Endodermal cell (in vitro differentiated cells): ENCODE measurements around the gene CNKSR2. TPM values are rescaled to one million over a fixed set of nuclear protein-coding genes. Genes with fewer than 3 reads are reported as not detected.

ENCODE experiments used
- DNase-seq: peaks from one replicate; pipeline ENCODE4 v3.0.0-alpha.2; 2017
- H3K27ac ChIP-seq: 2 replicates; pipeline ENCODE4 v1.5.1; 2013; ENCODE audit warnings: mild to moderate bottlenecking, low read depth, low read length, moderate library complexity
- H3K27me3 ChIP-seq: 2 replicates; pipeline ENCODE4 v1.6.1; 2013; ENCODE audit warnings: mild to moderate bottlenecking, low read length, moderate library complexity; ENCODE audit not compliant: insufficient read depth, control insufficient read depth, poor library complexity, severe bottlenecking
- H3K36me3 ChIP-seq: 2 replicates; pipeline ENCODE4 v1.7.0; 2013; ENCODE audit warnings: mild to moderate bottlenecking, low read length, moderate library complexity; ENCODE audit not compliant: control insufficient read depth, insufficient read depth
- H3K4me1 ChIP-seq: one replicate; pipeline ENCODE4 v1.7.0; 2013; ENCODE audit warnings: low read length; ENCODE audit not compliant: control insufficient read depth, insufficient read depth
- H3K4me3 ChIP-seq: 2 replicates; pipeline ENCODE4 v1.5.1; 2013; ENCODE audit warnings: mild to moderate bottlenecking, low read length, moderate library complexity
- H3K9ac ChIP-seq: 2 replicates; pipeline ENCODE4 v1.6.1; 2013; ENCODE audit warnings: mild to moderate bottlenecking, low read length, moderate library complexity; ENCODE audit not compliant: poor library complexity, severe bottlenecking; ENCODE audit errors: extremely low read depth
- H3K9me3 ChIP-seq: 2 replicates; pipeline ENCODE4 v1.6.1; 2013; ENCODE audit warnings: mild to moderate bottlenecking, low read length, moderate library complexity; ENCODE audit not compliant: control insufficient read depth
- H3K27ac Mint-ChIP-seq: 2 replicates; pipeline ENCODE4 v1.8.0; 2020; ENCODE audit warnings: mixed read lengths
- H3K27me3 Mint-ChIP-seq: 2 replicates; pipeline ENCODE4 v1.8.0; 2021; ENCODE audit warnings: mild to moderate bottlenecking, mixed read lengths; ENCODE audit not compliant: insufficient read depth
- H3K36me3 Mint-ChIP-seq: 2 replicates; pipeline ENCODE4 v1.8.0; 2020; ENCODE audit warnings: low read depth, mixed read lengths
- H3K4me1 Mint-ChIP-seq: 2 replicates; pipeline ENCODE4 v1.8.0; 2020; ENCODE audit warnings: mixed read lengths
- H3K4me3 Mint-ChIP-seq: 2 replicates; pipeline ENCODE4 v1.8.0; 2020; ENCODE audit warnings: mild to moderate bottlenecking, moderate library complexity, mixed read lengths
- H3K9me3 Mint-ChIP-seq: 2 replicates; pipeline ENCODE4 v1.8.0; 2020; ENCODE audit warnings: mild to moderate bottlenecking, mixed read lengths
- CTCF ChIP-seq: fragments of 200-600 bp; sonication (generic); conservative IDR thresholded peaks from 2 replicates; pipeline ENCODE4 v1.5.0; 2021; ENCODE audit warnings: antibody characterized with exemption, mild to moderate bottlenecking
- WGBS, 2 experiments: methylation state at CpG; one replicate each; pipeline versions ENCODE4 v1.1.5 to v1.1.7; 2013; ENCODE audit warnings: missing lambda C conversion rate in 2 of 2, mixed read lengths in 1 of 2; ENCODE audit not compliant: insufficient coverage in 1 of 2, insufficient read length in 1 of 2; 5-methylcytosine and 5-hydroxymethylcytosine counted together
- total RNA-seq, 2 donors: library from RNA; stranded (reverse); fragmentation: NEBNext Ultra II Directional in 1 of 2; extraction: Animal tissue kit (Norgen Biotek cat#: 25700) in 1 of 2; gene quantifications; 2 replicates in 1 of 2; 3 replicates in 1 of 2; pipeline ENCODE4 v1.2.1, GENCODE V29; 2021

CNKSR2 gene
- total RNA-seq, 2 donors from 2014 or later: 16.9 to 28.7 TPM

GRCh38 chrX:21660156-21660555 lies 285.9 kb downstream of the CNKSR2 start:
- no peaks in the 10 kb centered on the region for H3K9me3 ChIP-seq
- H3K27me3 Mint-ChIP-seq: peaks cover 2% of the 10 kb centered on the region
- H3K27ac Mint-ChIP-seq: no peak overlapping the region
- H3K27ac ChIP-seq: no peak overlapping the region
- H3K4me3 ChIP-seq: no peak overlapping the region
- H3K4me1 ChIP-seq: no peaks in the 10 kb centered on the region
- no peak overlapping the region for H3K9ac ChIP-seq
- H3K9me3 Mint-ChIP-seq: peaks cover 13% of the 10 kb centered on the region
- H3K27me3 ChIP-seq: peaks cover 9% of the 10 kb centered on the region
- TF ChIP-seq CTCF: no peak
- 88% methylated on average over 1 of the region's 2 CpGs; no CpG with 5 or more reads in 1 of the 2 experiments for WGBS, 2 experiments
- peaks cover 6% of the 10 kb centered on the region for H3K4me1 Mint-ChIP-seq
- H3K4me3 Mint-ChIP-seq: no peak overlapping the region
- no peaks in the 10 kb centered on the region for H3K36me3 ChIP-seq
- peaks cover 10% of the 10 kb centered on the region for H3K36me3 Mint-ChIP-seq
- DNase-seq: no peak

GRCh38 chrX:21661316-21661715 lies 287.1 kb downstream of the CNKSR2 start:
- Mint-ChIP-seq H3K4me1 (peaks cover 6% of the 10 kb centered on the region), H3K9me3 (peaks cover 8% of the 10 kb centered on the region), H3K36me3 (peaks cover 6% of the 10 kb centered on the region), H3K27ac (no peak overlapping the region), H3K27me3 (peaks cover 2% of the 10 kb centered on the region), H3K4me3 (no peak overlapping the region)
- no peaks in the 10 kb centered on the region for H3K9me3 ChIP-seq
- H3K4me3 ChIP-seq: no peak overlapping the region
- TF ChIP-seq CTCF: no peak
- H3K4me1 ChIP-seq: no peaks in the 10 kb centered on the region
- WGBS, 2 experiments: 99% methylated on average over 5 of the region's 6 CpGs; no CpG with 5 or more reads in 1 of the 2 experiments
- H3K9ac ChIP-seq: no peak overlapping the region
- no peak overlapping the region for H3K27ac ChIP-seq
- DNase-seq: no peak
- no peaks in the 10 kb centered on the region for H3K36me3 ChIP-seq
- H3K27me3 ChIP-seq: peaks cover 9% of the 10 kb centered on the region

- Mint-ChIP-seq H3K36me3 (peaks cover 3% of the 10 kb centered on the region), H3K9me3 (peaks cover 4% of the 10 kb centered on the region), H3K27me3 (no peaks in the 10 kb centered on the region), H3K4me1 (peaks cover 6% of the 10 kb centered on the region), H3K4me3 (no peak overlapping the region), H3K27ac (no peak overlapping the region)
- H3K4me3 ChIP-seq: no peak overlapping the region
- H3K9me3 ChIP-seq: no peaks in the 10 kb centered on the region
- peaks cover 9% of the 10 kb centered on the region for H3K27me3 ChIP-seq
- 91% methylated on average over 2 of the region's 4 CpGs; no CpG with 5 or more reads in 1 of the 2 experiments for WGBS, 2 experiments
- no peak for TF ChIP-seq CTCF
- H3K27ac ChIP-seq: no peak overlapping the region
- no peaks in the 10 kb centered on the region for H3K36me3 ChIP-seq
- H3K9ac ChIP-seq: no peak overlapping the region
- H3K4me1 ChIP-seq: no peaks in the 10 kb centered on the region
- no peak for DNase-seq
Observed at GRCh38 chrX:21662761-21663160, 288.5 kb downstream of the CNKSR2 start.
